CD4-positive, alpha-beta T cell treated with Interleukin-1 beta for 1 hour (primary cell): Measurements from ENCODE around the gene VPS18.

Source experiments
- DNase-seq, 2 donors: peaks; one replicate each; pipeline ENCODE4 v3.0.0-alpha.2; 2020 to 2022

The VPS18 gene

DNA sequence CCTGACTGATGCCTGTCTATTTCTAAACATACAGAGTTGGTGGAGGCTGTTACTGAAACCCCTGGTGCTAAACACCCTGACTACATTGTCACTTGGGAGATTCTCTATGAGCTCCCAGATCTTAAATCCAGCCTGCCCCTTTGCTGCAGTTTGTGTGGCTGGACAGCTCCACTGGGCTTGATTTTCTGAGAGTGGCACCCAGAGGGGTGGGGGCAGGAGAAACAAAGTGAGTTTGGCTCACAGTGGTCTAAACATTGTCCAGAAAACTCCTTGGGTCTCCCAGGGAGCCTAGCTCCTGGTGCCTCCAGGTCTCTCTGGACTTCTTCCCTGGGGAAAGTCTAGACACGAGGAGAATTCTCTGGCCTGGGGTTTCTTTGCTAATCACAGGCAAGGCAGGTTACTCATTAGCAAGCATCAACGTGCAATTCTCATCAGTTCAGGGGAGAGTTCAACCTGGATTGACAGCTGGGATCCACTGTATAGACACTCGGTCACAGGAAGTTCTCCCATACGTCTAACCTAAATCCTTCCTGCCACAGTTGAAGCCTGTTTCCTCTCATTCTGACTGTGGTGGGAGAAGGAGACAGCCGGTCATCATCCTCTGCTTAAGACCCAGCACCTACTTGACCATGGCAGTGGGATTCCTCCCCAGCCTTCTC is 27.8 kb downstream of the VPS18 start:
- DNase-seq, result no peak

DNA sequence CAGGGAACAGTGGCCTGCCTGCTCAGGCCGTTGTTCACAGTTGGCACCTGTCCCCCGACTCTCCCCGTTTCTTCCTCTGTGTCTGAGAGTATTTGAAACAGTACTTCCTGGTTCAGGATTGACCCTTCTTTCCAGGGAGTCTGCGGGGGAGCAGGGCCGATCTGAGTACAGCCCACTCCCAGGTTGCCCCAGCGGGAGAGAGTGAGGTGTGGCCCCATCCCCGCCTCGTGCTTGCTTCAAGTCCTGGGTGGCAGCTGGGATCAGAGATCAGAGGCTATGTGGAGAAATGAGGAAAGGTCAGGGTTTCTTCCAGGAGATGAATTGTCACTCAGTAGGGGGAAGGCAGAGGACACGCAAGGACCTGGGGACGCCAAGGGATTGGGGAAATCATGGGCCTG is 28.4 kb downstream of the VPS18 start:
- no peak for DNase-seq

DNA sequence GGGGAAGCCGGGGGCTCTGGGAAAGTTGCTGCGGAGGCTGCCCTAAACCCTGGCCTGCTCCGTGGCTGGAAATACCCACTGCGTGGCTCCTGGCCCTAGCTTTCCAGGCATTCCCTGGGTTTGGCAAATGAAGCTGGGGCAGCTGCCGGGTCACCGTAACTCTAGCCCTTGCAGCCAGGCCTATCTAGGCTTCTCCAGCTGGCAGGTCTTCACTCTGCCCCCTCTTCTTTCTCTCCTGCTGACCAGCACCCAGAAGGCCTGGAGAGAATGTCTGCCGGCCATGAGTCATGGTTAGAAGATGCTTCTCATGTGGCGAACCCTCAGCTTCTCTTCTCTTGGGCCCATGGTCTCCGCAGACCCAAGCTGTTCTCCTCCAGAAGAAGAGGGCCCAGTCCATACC is 29.3 kb downstream of the VPS18 start:
- no peak for DNase-seq

DNA sequence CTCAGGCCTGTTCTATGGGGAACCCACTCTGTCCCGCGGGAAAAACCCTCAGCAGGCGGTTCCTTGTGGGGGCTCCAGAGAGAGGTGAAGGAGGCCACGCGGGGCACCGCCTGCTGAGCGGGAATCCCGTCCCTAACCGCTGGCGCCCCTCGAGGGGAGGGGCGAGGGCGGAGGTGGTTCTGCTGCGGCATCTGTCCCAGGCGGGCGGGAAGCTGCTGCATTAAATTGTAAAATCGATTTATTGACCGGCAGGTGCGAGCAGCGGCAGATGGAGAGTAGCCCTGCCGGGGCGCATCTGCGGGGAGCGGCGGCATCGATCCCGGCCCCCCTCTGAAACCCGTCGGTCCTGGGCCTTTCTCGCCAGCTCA is 31.2 kb downstream of the VPS18 start:
- DNase-seq, result no peak

DNA sequence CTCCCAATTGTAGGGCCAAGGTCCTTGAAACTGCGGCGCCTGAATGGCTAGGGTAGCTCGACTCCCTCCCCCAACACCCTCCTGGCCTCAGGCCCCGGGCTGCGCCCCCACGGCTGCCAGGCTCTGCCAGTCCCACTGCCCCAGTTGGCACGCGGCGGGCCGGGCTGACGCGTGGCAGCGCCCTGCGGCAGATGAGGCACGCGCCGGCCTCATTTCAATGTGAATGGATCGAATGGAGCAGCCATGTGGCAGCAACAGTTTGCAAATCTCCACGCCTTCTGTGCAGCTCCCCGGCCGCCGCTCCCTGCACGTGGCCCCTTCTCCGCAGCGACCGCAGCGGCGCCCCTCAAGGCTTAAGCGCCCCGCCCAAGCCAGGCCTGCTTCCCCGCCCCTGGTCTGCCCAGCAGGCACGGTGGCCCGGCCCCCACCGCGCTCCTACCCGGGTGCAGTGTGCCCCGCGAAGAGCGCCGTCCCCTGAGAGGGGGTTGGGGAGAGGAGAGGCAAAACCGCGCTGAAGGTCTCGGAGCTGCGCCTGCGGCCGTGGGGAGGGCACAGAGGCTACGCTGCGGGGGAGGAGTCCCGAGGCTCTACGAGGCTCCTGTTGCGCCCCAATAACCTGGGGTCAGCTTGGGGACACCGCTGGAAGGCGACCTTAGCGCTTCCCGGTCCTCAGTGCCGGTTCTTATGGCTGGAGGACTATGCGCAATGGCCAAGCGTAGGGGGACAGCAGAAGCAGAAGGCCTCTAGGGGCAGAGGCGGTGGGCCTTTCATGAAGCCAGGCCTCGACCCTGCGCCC is 31.8 kb downstream of the VPS18 start:
- DNase-seq, result no peak

DNA sequence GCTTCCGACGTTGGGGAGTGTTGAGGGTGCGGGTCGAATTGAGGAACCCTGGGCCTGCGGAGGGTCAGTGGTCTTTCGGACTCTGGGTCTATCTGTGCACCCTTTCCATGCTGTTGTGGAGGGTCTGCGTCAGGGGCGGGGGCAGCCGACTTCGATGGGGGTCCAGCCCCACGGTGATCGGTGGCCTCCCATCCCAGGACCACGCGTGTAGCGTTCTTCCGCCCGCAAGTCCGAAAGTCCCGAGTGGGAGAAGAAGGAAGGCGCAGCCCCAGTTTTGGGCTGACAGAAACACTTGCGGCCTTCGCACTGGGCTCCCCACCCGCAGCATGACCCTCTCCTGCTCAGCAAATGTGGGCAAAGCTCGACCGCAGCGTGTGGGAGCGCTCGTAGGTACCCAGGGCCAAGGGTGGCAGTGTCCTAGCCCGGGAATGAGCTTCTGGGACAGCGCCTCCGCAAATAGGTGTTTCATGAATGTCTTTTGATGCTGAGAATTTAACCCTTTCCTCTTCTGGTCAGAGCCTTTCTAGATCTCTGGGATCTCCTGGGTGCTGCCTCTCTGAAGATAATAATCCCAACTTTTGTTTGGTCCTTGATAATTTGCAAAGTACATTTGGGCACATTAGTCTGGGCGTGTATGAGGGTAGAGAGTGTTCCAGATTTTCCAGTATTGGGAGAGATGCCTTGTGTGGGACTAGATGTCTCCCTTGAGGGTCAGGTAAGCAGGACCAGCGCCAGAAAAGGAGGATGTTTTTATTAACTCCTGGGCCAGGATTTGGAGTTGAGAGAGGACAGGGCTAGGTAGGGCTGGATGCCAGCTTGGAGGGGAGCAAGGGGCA is 32.6 kb downstream of the VPS18 start:
- no peak for DNase-seq

DNA sequence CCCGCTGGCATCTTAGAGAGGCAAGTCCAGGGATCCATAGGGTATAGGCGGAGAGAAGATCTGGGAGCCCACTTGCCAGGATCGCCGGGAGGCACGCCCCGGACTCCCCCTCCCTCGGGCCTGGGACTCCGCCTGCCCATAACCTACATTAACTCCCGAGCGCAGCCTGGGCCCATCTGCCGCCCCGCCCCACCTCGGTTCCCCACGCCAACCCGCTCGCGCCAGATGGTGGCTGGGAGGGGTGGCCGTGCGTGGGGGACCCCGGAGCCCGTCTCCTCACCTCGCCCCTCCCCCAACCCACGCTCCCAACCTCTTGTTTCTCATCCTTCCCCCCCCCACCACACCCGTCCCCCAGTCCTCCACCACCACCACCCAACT is 33.2 kb downstream of the VPS18 start:
- no peak for DNase-seq

DNA sequence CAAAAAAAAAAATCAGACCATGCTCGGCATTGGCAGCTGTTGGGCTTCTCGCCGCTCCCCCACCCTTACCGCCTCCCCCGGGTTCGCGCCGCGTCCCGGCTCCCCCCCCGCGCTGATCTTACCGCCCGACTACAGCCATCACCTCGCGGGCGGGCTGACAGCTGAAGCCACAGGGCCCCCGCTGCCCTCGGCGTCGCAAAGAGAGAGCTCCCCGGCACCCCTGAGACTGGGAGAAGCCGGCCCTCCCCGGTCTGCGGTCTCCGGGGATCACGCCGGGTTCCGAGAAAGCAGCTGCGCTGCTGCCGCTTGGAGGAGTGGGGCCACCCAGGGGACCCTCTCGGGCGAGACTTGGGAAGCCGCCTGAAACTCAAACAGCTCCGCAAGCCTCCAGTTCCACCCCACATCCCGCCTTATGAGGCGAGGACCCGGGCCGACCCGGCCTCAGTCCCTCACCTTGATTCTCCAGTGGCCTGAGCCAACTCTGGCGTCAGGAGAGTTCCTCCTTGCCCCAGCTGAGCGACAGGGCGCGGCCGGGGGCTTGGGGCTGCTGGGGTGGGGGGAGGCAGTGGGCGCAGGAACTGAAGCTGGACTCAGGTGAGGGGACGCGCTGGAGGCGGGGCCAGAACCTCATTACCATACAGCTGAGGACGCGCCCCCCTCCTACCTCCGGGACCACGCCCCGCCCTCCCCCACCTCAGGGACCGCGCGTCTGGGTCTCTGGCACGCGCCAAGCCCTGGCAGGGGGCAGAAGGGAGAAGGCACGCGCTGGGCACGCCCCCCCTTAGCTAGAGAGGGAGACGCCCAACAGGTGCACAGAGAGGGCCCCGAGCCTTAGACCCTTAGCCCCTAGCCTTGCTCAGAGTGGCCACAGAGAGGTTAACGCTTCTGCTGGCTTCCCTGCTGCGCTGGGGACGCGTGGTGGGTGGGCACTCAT is 33.9 kb downstream of the VPS18 start:
- DNase-seq, result no peak

DNA sequence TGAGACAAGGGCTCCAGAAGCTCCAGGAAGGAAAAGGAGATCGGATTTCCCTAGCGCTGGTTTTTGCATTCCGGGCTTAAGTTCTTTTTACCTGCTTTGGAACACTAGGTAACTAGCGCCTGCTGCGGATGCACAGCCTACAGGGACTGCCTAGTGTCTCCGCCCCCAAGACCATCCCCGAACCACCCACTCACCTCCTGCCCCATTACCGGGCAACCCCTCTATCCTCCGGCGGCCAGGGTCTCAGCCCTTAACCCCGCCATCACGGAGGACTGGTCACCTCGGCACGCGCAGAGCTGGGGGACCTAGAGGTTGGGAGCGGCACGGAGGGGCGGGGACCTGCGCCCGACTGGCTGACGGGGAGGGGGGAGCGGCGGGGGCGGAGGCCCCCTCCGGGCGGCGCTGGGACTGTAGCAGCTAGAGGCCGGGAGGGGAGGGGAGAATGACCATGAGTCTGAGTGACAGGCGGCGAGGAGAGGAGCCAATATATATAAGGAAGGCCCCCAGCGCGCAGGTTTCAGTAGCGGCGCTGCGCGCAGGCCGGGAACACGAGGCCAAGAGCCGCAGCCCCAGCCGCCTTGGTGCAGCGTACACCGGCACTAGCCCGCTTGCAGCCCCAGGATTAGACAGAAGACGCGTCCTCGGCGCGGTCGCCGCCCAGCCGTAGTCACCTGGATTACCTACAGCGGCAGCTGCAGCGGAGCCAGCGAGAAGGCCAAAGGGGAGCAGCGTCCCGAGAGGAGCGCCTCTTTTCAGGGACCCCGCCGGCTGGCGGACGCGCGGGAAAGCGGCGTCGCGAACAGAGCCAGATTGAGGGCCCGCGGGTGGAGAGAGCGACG is 34.8 kb downstream of the VPS18 start, which contains the start of gene DLL4:
TSS of gene DLL4 (plus strand) at position 520 of the 839 bp plus-strand sequence. CDS start 329 bp downstream, outside the sequence.
- no peak for DNase-seq

DNA sequence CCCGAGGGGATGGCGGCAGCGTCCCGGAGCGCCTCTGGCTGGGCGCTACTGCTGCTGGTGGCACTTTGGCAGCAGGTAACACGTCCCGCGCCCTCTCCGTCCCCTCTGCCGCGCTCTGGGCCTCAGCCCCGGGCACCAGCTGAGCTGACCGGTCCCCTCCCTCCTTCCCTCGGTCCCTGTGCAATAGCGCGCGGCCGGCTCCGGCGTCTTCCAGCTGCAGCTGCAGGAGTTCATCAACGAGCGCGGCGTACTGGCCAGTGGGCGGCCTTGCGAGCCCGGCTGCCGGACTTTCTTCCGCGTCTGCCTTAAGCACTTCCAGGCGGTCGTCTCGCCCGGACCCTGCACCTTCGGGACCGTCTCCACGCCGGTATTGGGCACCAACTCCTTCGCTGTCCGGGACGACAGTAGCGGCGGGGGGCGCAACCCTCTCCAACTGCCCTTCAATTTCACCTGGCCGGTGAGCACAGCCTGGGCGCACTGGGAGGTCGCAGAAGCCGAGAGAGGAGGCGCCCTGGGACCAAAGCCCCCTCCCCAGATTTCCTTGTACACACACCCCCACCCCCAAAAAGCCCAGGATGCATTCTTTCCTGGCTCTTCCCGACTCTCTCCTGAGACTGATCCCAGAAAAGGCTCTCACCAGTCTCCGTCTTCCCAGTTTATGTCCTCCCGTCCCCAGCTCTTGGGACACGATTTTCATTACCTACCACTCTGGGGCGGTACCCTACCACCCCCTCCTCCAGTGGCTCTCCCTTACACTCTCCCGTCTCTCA is 35.6 kb downstream of the VPS18 start:
- no peak for DNase-seq

DNA sequence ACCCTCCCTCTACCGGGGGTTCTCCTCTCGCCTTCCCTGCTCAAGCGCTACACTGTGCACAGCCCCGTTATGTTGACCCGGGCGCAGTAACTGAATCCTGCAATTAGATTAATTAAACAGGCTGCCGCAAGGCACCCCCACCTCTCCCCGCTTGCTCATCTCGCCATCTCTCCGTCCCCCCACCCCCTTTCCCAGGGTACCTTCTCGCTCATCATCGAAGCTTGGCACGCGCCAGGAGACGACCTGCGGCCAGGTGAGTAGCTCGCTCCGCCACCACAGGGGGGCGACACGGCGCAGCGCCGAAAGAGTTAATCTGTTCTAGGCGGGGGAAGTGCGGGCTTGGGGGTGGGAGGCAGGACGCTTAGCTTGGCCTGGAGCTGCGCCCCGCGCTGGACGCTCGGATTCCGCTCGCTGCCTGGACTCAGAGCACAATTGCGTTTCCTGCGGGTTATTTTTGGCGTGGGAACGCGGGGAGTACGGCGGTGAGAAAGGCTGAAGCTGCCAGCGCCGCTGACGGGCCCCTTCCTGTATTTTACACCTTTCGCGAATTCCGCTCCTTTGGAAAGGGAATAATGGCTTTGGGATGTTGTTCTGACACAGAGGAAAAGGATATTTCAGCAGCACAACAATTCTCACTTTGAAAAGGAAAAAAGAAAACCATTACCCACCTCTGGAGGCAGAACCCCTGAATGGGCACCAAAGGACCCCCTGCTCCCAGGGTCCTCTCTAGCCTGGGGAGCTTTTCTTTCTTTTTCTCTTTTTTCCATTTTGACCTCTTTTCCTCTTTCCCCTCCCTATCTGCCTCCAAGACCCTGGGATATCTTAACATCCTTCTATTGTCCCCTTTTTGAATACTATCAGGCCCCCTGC is 36.4 kb downstream of the VPS18 start:
- peak; percentile 35 to 48 for DNase-seq

DNA sequence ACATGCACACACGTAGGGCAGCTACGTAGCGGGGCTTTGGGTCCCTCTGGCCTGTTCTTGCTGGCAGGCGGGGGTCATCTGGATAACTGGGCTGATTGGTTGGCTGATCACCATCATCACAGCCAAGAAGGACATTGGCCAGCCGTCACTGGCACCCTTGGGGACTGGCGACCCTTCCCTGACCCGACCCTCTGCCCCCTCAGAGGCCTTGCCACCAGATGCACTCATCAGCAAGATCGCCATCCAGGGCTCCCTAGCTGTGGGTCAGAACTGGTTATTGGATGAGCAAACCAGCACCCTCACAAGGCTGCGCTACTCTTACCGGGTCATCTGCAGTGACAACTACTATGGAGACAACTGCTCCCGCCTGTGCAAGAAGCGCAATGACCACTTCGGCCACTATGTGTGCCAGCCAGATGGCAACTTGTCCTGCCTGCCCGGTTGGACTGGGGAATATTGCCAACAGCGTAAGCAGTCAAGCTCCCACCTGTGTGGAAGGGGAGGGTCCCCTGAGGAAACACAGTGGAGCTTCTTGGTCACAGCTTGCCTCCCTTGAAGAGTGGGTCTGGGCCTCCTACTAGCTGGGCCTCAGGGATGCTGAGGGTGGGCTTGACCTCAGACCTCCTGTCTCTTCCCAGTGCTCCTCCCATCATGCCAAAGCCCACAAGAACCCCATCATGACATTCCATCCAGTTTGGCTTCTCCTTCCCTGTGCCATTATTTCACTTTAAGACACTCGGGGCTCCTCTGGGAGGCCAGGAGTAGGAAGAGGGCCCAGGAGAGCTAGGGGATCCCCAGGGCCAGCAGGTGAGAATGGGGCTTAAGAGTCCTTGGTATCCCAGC is 37.3 kb downstream of the VPS18 start:
- DNase-seq, result no peak

DNA sequence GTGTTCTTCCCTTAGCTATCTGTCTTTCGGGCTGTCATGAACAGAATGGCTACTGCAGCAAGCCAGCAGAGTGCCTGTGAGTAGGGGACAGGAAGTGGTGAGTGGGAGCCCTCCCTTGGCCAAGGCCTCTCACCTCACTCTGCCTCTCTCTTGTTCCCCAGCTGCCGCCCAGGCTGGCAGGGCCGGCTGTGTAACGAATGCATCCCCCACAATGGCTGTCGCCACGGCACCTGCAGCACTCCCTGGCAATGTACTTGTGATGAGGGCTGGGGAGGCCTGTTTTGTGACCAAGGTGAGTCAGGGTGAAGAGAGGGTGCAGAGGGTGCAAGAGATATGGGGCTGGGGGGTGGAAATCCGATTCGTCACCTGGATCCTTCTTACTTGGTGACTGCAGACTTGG is 37.9 kb downstream of the VPS18 start:
- no peak for DNase-seq

DNA sequence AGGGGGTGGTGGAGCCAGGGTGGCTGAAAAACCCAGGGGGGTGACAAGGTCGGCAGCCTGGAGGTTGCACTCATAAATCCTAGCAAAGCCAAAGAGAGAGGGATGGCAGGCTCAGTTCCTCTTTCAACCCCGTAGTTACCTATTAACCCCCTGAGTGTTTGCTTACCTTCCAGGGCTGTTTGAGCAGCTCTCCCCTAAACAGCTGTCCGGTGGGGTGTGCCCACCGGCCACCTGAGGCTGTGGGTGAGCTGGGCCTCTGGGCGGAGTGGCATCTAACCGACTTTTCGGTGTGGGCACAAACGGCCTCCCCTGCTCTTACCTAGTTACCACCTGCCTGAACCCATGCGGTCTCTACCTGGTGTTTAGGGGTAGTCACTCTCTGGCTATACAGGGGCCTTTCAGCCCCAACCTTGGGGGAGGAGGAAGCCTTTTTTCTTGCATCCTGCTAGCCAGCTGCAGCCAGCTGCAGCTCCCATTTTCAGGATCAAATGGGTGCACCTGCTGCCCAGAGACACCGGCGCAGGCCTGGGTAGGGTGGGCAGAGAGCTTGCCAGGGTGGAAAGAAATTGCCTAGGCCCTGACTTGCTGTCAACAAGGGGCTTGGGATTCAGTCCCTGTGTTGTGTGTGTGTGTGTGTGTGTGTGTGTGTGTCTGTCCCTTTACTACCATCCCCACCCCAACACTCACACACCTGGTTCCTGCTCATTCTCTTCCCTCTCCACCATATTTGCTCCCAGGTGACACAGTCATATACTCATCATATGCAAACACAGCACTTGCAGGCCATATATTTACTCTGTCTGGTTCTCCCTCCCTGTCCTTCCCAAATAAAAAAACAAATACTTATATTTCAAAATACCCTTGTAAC is 38.6 kb downstream of the VPS18 start:
- no peak for DNase-seq

DNA sequence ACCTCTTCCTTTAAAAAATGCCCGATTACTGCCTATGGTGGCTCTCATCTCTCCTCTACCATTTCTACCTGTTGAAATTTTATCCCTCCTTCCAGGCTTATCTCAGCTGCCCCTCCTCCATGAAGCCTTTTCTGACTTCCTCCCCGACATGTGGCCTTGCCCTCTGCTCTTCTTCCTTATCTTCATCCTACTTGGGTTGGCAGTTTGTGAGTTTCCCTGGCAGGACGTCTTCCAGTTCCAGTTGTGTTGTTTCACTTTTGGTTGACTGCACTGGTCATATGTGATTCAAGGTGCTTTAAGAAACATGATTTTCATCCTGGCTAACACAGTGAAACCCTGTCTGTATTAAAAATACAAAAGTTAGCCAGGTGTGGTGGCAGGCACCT is 39.3 kb downstream of the VPS18 start:
- no peak for DNase-seq

DNA sequence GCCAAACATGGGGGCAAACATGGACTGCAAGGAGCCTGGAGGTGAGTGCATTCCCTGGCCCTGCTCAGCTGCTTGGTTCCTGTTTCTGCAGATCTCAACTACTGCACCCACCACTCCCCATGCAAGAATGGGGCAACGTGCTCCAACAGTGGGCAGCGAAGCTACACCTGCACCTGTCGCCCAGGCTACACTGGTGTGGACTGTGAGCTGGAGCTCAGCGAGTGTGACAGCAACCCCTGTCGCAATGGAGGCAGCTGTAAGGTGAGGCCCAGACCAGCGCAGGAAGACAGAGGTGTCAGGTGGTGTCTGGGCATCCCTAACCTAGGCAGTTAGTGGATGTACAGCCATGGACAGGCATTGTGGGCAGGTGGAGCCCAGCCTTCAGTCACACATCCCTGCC is 40.2 kb downstream of the VPS18 start:
- DNase-seq, result no peak

DNA sequence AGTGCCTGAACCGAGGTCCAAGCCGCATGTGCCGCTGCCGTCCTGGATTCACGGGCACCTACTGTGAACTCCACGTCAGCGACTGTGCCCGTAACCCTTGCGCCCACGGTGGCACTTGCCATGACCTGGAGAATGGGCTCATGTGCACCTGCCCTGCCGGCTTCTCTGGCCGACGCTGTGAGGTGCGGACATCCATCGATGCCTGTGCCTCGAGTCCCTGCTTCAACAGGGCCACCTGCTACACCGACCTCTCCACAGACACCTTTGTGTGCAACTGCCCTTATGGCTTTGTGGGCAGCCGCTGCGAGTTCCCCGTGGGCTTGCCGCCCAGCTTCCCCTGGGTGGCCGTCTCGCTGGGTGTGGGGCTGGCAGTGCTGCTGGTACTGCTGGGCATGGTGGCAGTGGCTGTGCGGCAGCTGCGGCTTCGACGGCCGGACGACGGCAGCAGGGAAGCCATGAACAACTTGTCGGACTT is 42.0 kb downstream of the VPS18 start:
- no peak for DNase-seq
